Neural cell (in vitro differentiated cells): ENCODE results near the gene DST. TPM values are rescaled to one million over a fixed set of nuclear protein-coding genes. Genes with fewer than 3 reads are reported as not detected.
"Not testable (repeated sequence)": the region's sequence is repeated elsewhere in the genome, so short reads cannot be mapped to it uniquely, and the experiment has no call there.

Experiments used
- H2AFZ ChIP-seq: fragments of 200-600, 300-800 bp; sonication (generic), shearing (Covaris generic); 2 replicates; pipeline ENCODE4 v1.6.0; 2014; ENCODE audit warnings: low read depth, mild to moderate bottlenecking, antibody characterized with exemption, low read length, moderate library complexity
- H3F3A ChIP-seq: fragments of 200-600 bp; shearing (Covaris generic); 2 replicates; pipeline ENCODE4 v1.6.1; 2016; ENCODE audit warnings: mild to moderate bottlenecking, moderate library complexity, mixed read lengths, antibody characterized with exemption, low read length; ENCODE audit not compliant: insufficient read depth, poor library complexity, severe bottlenecking
- H3K27ac ChIP-seq: fragments of 200-600, 300-800 bp; sonication (generic), shearing (Covaris generic); 2 replicates; pipeline ENCODE4 v1.5.1; 2014; ENCODE audit warnings: mild to moderate bottlenecking, low read length, moderate library complexity
- H3K27me3 ChIP-seq: fragments of 300-800, 200-600 bp; sonication (generic), shearing (Covaris generic); 2 replicates; pipeline ENCODE4 v1.6.0; 2014; ENCODE audit warnings: mild to moderate bottlenecking, low read depth, low read length, moderate library complexity; ENCODE audit not compliant: insufficient read depth
- H3K36me3 ChIP-seq: fragments of 300-800, 200-600 bp; sonication (generic), shearing (Covaris generic); 2 replicates; pipeline ENCODE4 v1.5.1; 2014; ENCODE audit warnings: mild to moderate bottlenecking, antibody characterized with exemption, low read length, moderate library complexity; ENCODE audit not compliant: insufficient read depth
- H3K4me2 ChIP-seq: fragments of 300-800, 200-600 bp; sonication (generic), shearing (Covaris generic); 2 replicates; pipeline ENCODE4 v1.6.0; 2014; ENCODE audit warnings: mild to moderate bottlenecking, low read length
- H3K4me3 ChIP-seq: fragments of 300-800, 200-600 bp; sonication (generic), shearing (Covaris generic); 2 replicates; pipeline ENCODE4 v1.5.1; 2014; ENCODE audit warnings: mild to moderate bottlenecking, low read length, moderate library complexity
- H3K79me2 ChIP-seq: fragments of 200-600 bp; shearing (Covaris generic); replicated peaks from 2 replicates; pipeline ENCODE4 v1.6.0; 2014; ENCODE audit warnings: mild to moderate bottlenecking, low read length, moderate library complexity; ENCODE audit not compliant: insufficient read depth
- H3K9ac ChIP-seq: fragments of 300-800, 200-600 bp; sonication (generic), shearing (Covaris generic); 2 replicates; pipeline ENCODE4 v1.6.1; 2016; ENCODE audit warnings: mild to moderate bottlenecking, low read length, mixed read lengths
- H3K9me2 ChIP-seq: fragments of 200-600 bp; shearing (Covaris generic); 2 replicates; pipeline ENCODE4 v1.6.1; 2016; ENCODE audit warnings: mild to moderate bottlenecking, low read length, mixed read lengths; ENCODE audit not compliant: insufficient read depth
- H3K9me3 ChIP-seq: fragments of 200-600, 300-800 bp; sonication (generic), shearing (Covaris generic); 2 replicates; pipeline ENCODE4 v1.6.1; 2016; ENCODE audit warnings: mild to moderate bottlenecking, mixed run types, low read length, moderate library complexity, mixed read lengths
- H4K20me1 ChIP-seq: fragments of 200-600 bp; shearing (Covaris generic); 2 replicates; pipeline ENCODE4 v1.6.1; 2016; ENCODE audit warnings: mild to moderate bottlenecking, mixed run types; ENCODE audit not compliant: insufficient read depth
- CTCF ChIP-seq: fragments of 450-650 bp; IDR thresholded peaks from 2 replicates; pipeline ENCODE4 v1.5.1; 2014; ENCODE audit warnings: antibody characterized with exemption, mild to moderate bottlenecking, moderate library complexity; ENCODE audit not compliant: poor library complexity, severe bottlenecking
- EP300 ChIP-seq: fragments of 450-650 bp; conservative IDR thresholded peaks from 2 replicates; pipeline ENCODE4 v1.6.1; 2014; ENCODE audit warnings: antibody characterized with exemption, mild to moderate bottlenecking, moderate library complexity; ENCODE audit not compliant: poor library complexity, severe bottlenecking
- EZH2 ChIP-seq: fragments of 200-600, 300-800 bp; shearing (Covaris generic), sonication (generic); IDR thresholded peaks from 2 replicates; pipeline ENCODE4 v1.6.1; 2014; ENCODE audit warnings: antibody characterized with exemption, low read length, borderline replicate concordance, mild to moderate bottlenecking; ENCODE audit not compliant: insufficient read depth, poor library complexity, severe bottlenecking
- MXI1 ChIP-seq: fragments of 450-650 bp; conservative IDR thresholded peaks from 2 replicates; pipeline ENCODE4 v1.6.1; 2014; ENCODE audit warnings: antibody characterized with exemption, mild to moderate bottlenecking; ENCODE audit not compliant: poor library complexity, severe bottlenecking
- POLR2AphosphoS5 ChIP-seq: IDR thresholded peaks from 2 replicates; pipeline ENCODE4 v1.6.1; 2012
- RAD21 ChIP-seq: fragments of 450-650 bp; conservative IDR thresholded peaks from 2 replicates; pipeline ENCODE4 v1.6.1; 2014; ENCODE audit warnings: antibody characterized with exemption, mild to moderate bottlenecking, moderate library complexity
- REST ChIP-seq: IDR thresholded peaks from 2 replicates; pipeline ENCODE4 v1.6.1; 2012; ENCODE audit warnings: borderline replicate concordance
- SMC3 ChIP-seq: fragments of 450-650 bp; conservative IDR thresholded peaks from 2 replicates; pipeline ENCODE4 v1.6.1; 2014; ENCODE audit warnings: antibody characterized with exemption, mild to moderate bottlenecking, moderate library complexity; ENCODE audit not compliant: poor library complexity
- TAF1 ChIP-seq: IDR thresholded peaks from 2 replicates; pipeline ENCODE4 v1.6.1; 2012; ENCODE audit warnings: low read depth
- polyA plus RNA-seq: library from polyadenylated mRNA; depleted of rRNA; stranded (reverse); fragments of >200 nt; gene quantifications from 2 replicates; pipeline ENCODE4 v1.2.3, GENCODE V29; 2014

The DST gene
- polyA plus RNA-seq, 1 donor from 2014 or later, result 118 TPM

- Histone ChIP-seq H3K36me3 (no peaks in the 10 kb centered on the region), H3F3A (no peaks in the 10 kb centered on the region), H3K4me3 (no peak overlapping the region), H3K79me2 (no peaks in the 10 kb centered on the region), H3K9ac (no peak overlapping the region), H2AFZ (no peak overlapping the region), H3K9me3 (no peaks in the 10 kb centered on the region), H3K27me3 (no peaks in the 10 kb centered on the region), H4K20me1 (no peaks in the 10 kb centered on the region), H3K27ac (no peak overlapping the region), H3K4me2 (no peak overlapping the region), H3K9me2 (no peaks in the 10 kb centered on the region)
- TF ChIP-seq CTCF (no peak), EZH2 (no peak), POLR2AphosphoS5 (no peak), TAF1 (no peak), EP300 (no peak), SMC3 (no peak), RAD21 (no peak), REST (no peak), MXI1 (no peak)
Measured at GRCh38 chr6:56663344-56663743, 20.7 kb upstream of the DST start.

- H3K27ac ChIP-seq, H3K9ac ChIP-seq, H2AFZ ChIP-seq, H3K4me3 ChIP-seq, H3K4me2 ChIP-seq, H3K9me2 ChIP-seq, H3F3A ChIP-seq, H3K27me3 ChIP-seq, H4K20me1 ChIP-seq, H3K9me3 ChIP-seq, H3K36me3 ChIP-seq, H3K79me2 ChIP-seq: not testable (repeated sequence)
Measured at GRCh38 chr6:56661338-56661737, 18.6 kb upstream of the DST start.

GRCh38 chr6:56660381-56660730, 17.7 kb upstream of the DST start:
- Histone ChIP-seq H2AFZ (no peak overlapping the region), H3K9me2 (no peaks in the 10 kb centered on the region), H3K27me3 (no peaks in the 10 kb centered on the region), H3F3A (no peaks in the 10 kb centered on the region), H3K9ac (no peak overlapping the region), H3K79me2 (no peaks in the 10 kb centered on the region), H3K4me3 (no peak overlapping the region), H3K36me3 (no peaks in the 10 kb centered on the region), H3K27ac (no peak overlapping the region), H4K20me1 (no peaks in the 10 kb centered on the region), H3K9me3 (no peaks in the 10 kb centered on the region), H3K4me2 (no peak overlapping the region)
- TF ChIP-seq REST, result no peak
- no peak for TF ChIP-seq EP300
- TF ChIP-seq EZH2, result no peak
- TF ChIP-seq RAD21, result no peak
- no peak for TF ChIP-seq SMC3
- TF ChIP-seq POLR2AphosphoS5, result no peak
- no peak for TF ChIP-seq MXI1
- no peak for TF ChIP-seq CTCF
- TF ChIP-seq TAF1, result no peak
